HG03045 (cell line): ENCODE results near the gene GREB1.

Experiments used
- ATAC-seq: cut with Tn5 transposase; IDR thresholded peaks from one replicate; pipeline ENCODE4 v1.9.1; 2021; ENCODE audit warnings: mild to moderate bottlenecking, moderate library complexity; ENCODE audit not compliant: unreplicated experiment

GREB1 gene

DNA sequence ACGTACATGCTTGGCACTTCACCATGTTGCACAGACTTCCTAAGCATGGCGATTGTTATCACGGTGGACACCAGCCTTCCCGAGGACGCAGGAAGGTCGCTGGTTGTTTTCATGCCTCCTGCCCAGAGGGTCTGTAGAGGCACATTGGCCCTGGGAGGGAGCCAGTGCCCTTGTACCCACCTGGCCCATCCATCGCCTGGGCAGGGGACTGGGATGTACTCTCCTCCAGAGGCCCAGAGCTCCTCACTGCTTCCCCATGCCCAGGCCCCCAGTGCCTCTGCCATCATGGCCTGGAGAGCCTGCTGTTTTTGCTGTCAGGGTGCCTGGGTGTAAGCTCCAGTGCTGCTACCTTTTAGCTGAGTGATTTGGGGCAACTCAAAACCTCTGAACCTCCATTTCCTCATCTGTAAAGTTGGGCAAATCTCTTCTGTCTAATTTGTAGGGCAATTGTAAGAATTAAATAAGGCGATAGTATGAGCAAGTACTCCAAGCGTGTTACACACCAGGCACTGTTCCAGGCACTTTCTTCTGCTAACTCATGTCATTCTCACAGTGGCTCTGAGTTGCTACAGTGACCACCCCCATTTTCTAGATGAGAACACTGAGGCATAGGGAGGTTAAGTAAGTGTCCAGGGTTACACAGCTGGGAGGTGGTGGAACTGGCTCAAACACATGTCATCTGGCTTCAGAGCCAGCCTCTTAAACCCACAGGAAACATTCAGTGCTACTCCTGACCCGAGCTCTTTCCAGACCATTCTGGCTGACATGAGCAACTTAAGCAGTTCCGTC is 45.3 kb downstream of the GREB1 start:
- no peak for ATAC-seq

DNA sequence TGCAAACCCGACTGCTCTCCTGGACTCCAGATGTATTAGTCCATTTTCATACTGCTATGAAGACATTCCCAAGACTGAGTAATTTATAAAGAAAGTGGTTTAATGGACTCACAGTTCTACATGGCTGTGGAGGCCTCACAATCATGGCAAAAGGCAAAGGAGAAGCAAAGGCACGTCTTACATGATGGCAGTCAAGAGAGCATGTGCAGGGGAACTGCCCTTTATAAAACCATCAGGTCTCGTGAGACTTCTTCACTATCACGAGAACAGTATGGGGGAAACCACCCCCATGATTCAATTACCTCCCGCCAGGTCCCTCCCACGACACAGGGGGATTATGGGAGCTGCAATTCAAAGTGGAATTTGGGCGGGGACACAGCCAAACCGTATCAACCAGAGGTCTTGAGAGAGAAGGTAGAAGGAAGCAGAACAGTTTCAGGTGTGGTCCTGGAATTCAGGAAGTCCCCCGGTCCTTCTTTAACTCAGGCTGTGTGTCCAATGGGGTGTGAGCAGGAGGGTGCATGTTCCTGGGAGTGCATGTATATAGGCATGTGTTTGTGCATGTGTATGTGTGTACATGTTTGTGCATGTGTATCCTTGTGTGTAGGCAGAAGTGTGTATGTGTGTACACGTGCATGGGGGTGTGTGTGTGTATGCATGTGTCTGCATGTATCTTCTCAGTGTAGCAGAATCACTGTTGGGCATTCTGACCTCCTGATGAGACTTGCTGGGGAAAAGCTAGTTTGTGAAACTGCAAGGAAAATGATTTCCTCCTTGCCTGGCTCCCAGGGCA is 46.2 kb downstream of the GREB1 start:
- no peak for ATAC-seq

- no peak for ATAC-seq
Observed at GRCh38 chr2:11580697-11581096, 46.9 kb downstream of the GREB1 start.

DNA sequence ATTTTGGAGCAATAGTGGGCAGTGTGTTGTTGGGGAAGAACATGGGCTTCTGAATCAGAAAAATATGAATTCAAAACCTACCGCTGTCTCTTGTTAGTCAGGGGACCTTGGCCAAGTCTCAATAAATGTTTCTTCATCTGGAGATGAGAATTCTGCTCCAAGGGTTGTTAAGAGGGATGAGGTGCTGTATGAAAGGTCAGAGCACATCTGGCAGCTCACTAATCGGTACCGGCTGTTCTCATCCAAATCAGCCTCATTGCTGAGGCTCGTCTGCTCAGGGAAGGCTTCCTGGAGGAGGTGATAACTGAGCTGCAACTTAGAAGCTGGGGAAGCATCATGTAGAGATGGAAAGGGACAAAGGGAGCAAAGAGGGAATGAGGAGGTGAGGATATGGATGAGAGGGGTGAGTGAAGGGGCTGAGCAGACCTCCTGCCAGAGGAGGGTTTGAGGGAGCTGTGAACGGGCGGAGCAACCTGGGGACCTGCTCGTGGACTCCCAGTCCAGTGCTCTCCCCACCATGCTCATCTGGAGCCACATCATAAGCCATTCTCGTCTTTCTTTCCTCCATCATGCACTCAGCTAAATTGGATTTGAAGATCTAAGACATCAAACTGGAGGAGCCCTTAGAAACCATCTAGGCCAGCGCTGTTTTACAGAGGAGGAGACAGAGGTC is 47.4 kb downstream of the GREB1 start:
- no peak for ATAC-seq

GRCh38 chr2:11581797-11582611 is 48.2 kb downstream of the GREB1 start:
- no peak for ATAC-seq

GRCh38 chr2:11582612-11582861 is 48.7 kb downstream of the GREB1 start:
- ATAC-seq = no peak

- ATAC-seq = no peak
Observed at GRCh38 chr2:11582862-11583752, 49.3 kb downstream of the GREB1 start.

GRCh38 chr2:11583840-11584524 is 50.1 kb downstream of the GREB1 start:
- ATAC-seq = peak; percentile 65

DNA sequence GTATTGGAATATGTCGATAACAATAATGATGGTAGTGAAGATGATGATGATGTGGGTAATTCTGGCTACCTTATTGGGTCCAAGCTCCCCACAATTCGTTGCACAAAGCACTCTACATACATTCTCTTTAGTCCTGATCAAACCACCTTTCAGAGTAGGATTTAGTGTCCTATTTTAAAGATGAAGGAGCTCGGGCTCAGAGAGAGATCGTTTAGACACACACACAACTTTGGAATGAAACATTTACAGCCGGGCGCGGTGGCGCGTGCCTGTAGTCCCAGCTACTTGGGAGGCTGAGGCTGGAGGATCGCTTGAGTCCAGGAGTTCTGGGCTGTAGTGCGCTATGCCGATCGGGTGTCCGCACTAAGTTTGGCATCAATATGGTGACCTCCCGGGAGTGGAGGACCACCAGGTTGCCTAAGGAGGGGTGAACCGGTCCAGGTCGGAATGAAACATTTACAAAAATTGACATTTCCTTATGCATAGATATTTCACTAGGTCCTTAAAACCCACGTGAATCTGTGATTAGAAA is 50.7 kb downstream of the GREB1 start:
- ATAC-seq = no peak

GRCh38 chr2:11585071-11585470 is 51.2 kb downstream of the GREB1 start:
- ATAC-seq = no peak

GRCh38 chr2:11588228-11589110 is 54.6 kb downstream of the GREB1 start:
- no peak for ATAC-seq

GRCh38 chr2:11589316-11589940 is 55.6 kb downstream of the GREB1 start:
- ATAC-seq = no peak

DNA sequence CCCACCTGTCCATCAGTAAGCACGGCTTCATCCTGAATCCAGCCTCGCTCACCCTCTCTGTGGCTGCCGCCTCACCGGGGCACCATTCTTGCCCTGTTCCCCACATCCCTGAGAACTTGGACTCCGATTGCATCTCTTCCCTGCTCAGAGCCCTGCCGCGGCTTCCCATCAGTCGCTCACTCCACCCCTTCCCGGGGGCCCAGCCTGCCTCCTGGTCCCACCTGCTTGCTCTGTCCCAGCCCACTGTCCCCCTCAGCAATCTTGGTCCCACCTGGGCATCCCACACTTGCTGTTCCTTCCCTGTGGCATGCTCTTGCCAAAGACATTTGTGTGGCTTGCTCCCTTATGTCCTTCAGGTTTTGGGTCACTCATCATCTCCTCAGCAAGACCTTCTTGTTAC is 56.3 kb downstream of the GREB1 start:
- no peak for ATAC-seq

DNA sequence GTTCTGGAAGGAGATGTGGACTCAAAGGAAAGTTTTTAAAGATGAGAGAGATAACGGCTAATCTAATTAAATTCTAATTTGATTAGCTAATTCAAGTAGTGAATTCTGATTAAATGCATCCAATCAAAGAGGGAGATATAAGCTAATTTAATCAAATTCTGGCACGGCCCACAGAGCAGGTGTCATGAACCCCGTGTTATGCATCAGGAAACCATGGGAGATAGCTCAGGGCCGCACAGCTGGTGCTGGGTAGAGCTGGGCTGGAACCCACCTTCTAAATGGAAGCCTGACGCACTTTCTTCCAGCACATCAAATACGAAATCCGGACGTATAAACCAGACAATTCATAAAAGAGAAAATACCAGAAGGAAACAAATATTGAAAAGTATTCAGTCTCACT is 57.2 kb downstream of the GREB1 start:
- no peak for ATAC-seq

GRCh38 chr2:11592671-11593574 is 59.1 kb downstream of the GREB1 start:
- no peak for ATAC-seq

DNA sequence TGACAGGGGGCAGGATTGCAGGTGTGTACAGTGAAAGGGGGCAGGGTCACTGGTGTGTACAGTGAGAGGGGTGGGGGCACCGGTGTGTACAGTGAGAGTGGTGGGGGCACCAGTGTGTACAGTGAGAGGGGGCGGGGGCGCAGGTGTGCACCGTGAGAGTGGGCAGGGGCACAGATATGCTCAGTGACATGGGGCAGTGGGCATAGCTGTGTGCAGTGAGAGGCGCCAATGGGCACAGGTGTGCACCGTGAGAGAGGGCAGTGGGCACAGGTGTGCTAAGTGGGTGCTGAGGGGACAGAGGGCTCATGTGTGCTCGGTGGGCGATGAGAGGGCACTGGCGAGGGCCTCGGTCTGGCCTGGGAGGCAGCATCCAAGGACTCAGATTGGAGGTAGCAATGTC is 63.0 kb downstream of the GREB1 start:
- ATAC-seq = no peak
